ENCODE measurements around the gene KLF3.

- TF ChIP-seq YY1 (tag by site-specific recombination; IDR thresholded peaks at IDR 0.05) (no peak), CTCF (tag by site-specific recombination; IDR thresholded peaks at IDR 0.05) (no peak), ZNF138 (tag by site-specific recombination; IDR thresholded peaks at IDR 0.05; ENCODE audit: borderline replicate concordance) (no peak), ELK4 (IDR thresholded peaks at IDR 0.05; ENCODE audit: borderline replicate concordance, low read depth, low read length) (no peak), GLI2 (tag by site-specific recombination; IDR thresholded peaks at IDR 0.05; ENCODE audit: borderline replicate concordance, low read depth) (no peak)
Observed at GRCh38 chr4:38669208-38669607, 5.2 kb downstream of the KLF3 start.
